ENCODE data around the gene GTF3C4. TPM values are rescaled to one million over a fixed set of nuclear protein-coding genes. Genes with fewer than 3 reads are reported as not detected.

GTF3C4 gene, protein sequence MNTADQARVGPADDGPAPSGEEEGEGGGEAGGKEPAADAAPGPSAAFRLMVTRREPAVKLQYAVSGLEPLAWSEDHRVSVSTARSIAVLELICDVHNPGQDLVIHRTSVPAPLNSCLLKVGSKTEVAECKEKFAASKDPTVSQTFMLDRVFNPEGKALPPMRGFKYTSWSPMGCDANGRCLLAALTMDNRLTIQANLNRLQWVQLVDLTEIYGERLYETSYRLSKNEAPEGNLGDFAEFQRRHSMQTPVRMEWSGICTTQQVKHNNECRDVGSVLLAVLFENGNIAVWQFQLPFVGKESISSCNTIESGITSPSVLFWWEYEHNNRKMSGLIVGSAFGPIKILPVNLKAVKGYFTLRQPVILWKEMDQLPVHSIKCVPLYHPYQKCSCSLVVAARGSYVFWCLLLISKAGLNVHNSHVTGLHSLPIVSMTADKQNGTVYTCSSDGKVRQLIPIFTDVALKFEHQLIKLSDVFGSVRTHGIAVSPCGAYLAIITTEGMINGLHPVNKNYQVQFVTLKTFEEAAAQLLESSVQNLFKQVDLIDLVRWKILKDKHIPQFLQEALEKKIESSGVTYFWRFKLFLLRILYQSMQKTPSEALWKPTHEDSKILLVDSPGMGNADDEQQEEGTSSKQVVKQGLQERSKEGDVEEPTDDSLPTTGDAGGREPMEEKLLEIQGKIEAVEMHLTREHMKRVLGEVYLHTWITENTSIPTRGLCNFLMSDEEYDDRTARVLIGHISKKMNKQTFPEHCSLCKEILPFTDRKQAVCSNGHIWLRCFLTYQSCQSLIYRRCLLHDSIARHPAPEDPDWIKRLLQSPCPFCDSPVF
- total RNA-seq, result 21.2 and 22.7 TPM in 2 replicates
- long read RNA-seq, full-length matches to known transcripts, result 3 of 27 reads
- long read RNA-seq, partial matches to known transcripts, result 15 of 27 reads
- long read RNA-seq, other reads (novel, unspliced or antisense), result 9 of 27 reads

DNA sequence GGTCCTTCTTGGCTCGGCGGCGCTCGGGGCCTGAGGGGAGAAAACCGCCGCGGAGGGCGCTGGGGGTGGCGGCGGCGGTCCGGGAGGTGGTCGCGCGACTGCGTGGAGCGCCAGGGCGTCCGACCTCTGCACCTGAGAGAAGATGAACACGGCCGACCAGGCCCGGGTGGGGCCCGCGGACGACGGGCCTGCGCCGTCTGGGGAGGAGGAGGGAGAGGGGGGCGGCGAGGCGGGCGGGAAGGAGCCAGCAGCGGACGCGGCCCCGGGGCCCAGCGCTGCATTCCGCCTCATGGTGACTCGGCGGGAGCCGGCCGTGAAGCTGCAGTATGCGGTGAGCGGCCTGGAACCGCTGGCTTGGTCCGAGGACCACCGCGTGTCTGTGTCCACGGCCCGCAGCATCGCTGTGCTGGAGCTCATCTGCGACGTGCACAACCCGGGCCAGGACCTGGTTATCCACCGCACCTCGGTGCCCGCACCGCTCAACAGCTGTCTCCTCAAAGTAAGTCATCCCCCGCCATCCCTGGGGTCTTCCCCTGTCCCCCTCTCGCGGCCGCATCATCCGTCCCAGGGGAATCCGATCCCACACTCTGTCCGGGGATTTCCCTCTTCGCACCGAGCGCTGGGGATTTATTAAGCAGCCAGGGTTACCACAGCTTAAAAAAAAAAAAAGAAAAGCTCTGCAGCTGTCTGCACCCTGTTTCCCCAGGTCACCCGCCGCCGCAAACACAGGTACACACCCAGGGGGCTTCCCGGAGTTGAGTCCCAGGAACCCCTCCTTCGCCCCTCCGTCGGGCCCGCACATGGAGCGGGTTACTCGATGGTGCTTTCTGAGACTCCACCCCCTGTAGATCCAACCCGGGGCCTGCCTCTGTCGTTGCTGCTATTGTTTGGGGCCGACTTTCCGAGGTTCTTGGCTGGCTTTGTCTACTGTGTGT, at the start of gene GTF3C4:
Gene GTF3C4 (plus strand): TSS at position 8 of the 935 bp plus-strand sequence. CDS start 135 bp downstream, at position 143.
- no peak for DNase-seq (ENCODE audit: extremely low spot score, unreplicated experiment)
- no peaks in the 10 kb centered on the region for H3K27me3 Mint-ChIP-seq (ENCODE audit: unreplicated experiment)
- TF ChIP-seq, protein P1, sequence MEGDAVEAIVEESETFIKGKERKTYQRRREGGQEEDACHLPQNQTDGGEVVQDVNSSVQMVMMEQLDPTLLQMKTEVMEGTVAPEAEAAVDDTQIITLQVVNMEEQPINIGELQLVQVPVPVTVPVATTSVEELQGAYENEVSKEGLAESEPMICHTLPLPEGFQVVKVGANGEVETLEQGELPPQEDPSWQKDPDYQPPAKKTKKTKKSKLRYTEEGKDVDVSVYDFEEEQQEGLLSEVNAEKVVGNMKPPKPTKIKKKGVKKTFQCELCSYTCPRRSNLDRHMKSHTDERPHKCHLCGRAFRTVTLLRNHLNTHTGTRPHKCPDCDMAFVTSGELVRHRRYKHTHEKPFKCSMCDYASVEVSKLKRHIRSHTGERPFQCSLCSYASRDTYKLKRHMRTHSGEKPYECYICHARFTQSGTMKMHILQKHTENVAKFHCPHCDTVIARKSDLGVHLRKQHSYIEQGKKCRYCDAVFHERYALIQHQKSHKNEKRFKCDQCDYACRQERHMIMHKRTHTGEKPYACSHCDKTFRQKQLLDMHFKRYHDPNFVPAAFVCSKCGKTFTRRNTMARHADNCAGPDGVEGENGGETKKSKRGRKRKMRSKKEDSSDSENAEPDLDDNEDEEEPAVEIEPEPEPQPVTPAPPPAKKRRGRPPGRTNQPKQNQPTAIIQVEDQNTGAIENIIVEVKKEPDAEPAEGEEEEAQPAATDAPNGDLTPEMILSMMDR (IDR thresholded peaks at IDR 0.05), result no peak
- H3K27ac Mint-ChIP-seq (ENCODE audit: unreplicated experiment), result peak within 1 kb of the TSS; percentile 96
- peaks cover 42% of the 10 kb centered on the region for H3K4me1 Mint-ChIP-seq (ENCODE audit: unreplicated experiment)
- peak within 1 kb of the TSS; percentile 94 for H3K4me3 Mint-ChIP-seq (ENCODE audit: unreplicated experiment)
- H3K36me3 Mint-ChIP-seq (ENCODE audit: unreplicated experiment), result no peaks in the 10 kb centered on the region
- no peaks in the 10 kb centered on the region for H3K9me3 Mint-ChIP-seq (ENCODE audit: unreplicated experiment)

DNA sequence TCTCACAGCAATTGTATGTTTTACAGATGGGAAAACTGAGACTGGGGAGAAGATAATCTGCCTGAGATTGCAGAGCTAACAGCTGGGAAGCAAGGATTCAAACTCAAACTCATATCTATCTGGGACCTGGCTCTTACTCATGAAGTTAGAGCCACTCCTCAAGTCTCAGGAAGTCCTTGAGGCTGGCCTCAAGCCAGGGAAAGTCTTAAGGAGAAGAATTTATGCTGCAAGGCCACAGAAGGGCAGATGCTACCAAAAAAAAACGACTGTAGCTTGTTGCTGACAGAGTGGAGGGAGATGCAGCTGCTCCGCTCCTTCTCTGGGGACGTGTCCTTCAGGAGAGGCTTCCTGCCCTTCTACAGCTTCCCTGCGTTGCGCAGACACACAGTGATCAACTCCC, 48.1 kb upstream of the GTF3C4 start:
- Mint-ChIP-seq H3K27ac (ENCODE audit: unreplicated experiment) (no peak overlapping the region), H3K4me1 (ENCODE audit: unreplicated experiment) (no peaks in the 10 kb centered on the region), H3K9me3 (ENCODE audit: unreplicated experiment) (no peaks in the 10 kb centered on the region), H3K36me3 (ENCODE audit: unreplicated experiment) (peaks cover 39% of the 10 kb centered on the region), H3K27me3 (ENCODE audit: unreplicated experiment) (no peaks in the 10 kb centered on the region), H3K4me3 (ENCODE audit: unreplicated experiment) (no peak overlapping the region)
- TF ChIP-seq, protein P1 (IDR thresholded peaks at IDR 0.05), result no peak
- no peak for DNase-seq (ENCODE audit: extremely low spot score, unreplicated experiment)

DNA sequence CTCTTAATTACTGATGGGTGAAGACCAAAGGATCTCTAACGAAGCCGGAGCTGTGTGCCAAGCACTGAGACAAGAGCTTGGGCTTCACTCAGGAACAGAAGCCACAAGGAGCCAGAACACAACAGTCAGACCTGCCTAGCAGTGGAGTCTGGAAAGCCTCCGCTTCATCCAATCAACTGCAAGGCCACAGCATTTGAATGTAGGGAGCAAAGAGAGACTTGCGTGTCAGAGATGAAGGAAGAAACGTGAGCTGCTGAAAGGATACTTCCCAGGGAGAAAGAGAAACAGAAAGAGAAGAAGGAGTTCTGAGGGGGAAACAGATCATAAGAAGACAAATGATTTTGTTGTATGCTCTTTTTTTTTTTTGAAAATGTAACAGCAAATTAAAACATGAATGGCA, 44.0 kb upstream of the GTF3C4 start:
- no peak for DNase-seq (ENCODE audit: extremely low spot score, unreplicated experiment)
- Mint-ChIP-seq H3K27ac (ENCODE audit: unreplicated experiment) (no peak overlapping the region), H3K9me3 (ENCODE audit: unreplicated experiment) (no peaks in the 10 kb centered on the region), H3K4me3 (ENCODE audit: unreplicated experiment) (no peak overlapping the region), H3K36me3 (ENCODE audit: unreplicated experiment) (peaks cover 43% of the 10 kb centered on the region), H3K27me3 (ENCODE audit: unreplicated experiment) (no peaks in the 10 kb centered on the region), H3K4me1 (ENCODE audit: unreplicated experiment) (peaks cover 2% of the 10 kb centered on the region)
- TF ChIP-seq, protein P1 (IDR thresholded peaks at IDR 0.05), result no peak

DNA sequence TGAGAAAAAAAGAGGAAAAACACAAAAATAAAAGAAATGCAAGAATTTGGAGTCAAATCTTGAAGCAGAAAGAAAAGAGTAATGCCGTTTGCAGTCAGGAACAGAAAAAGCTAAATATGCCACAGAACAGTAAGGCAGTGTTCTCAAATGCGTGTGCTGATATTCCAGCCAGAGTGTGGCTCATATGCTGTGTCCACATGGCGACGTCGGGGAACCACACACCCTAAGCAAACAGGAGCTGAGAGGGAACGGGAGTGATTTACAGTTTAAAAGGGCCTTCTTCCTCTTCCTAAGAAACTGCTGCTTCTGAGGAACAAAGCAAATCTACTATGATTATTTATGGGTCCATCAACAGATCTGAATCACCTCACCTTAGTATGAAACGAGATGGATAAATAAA, 43.2 kb upstream of the GTF3C4 start:
- peaks cover 8% of the 10 kb centered on the region for H3K4me1 Mint-ChIP-seq (ENCODE audit: unreplicated experiment)
- H3K27me3 Mint-ChIP-seq (ENCODE audit: unreplicated experiment), result no peaks in the 10 kb centered on the region
- TF ChIP-seq, protein P1 (IDR thresholded peaks at IDR 0.05), result no peak
- no peak for DNase-seq (ENCODE audit: extremely low spot score, unreplicated experiment)
- H3K9me3 Mint-ChIP-seq (ENCODE audit: unreplicated experiment), result no peaks in the 10 kb centered on the region
- H3K27ac Mint-ChIP-seq (ENCODE audit: unreplicated experiment), result no peak overlapping the region
- H3K4me3 Mint-ChIP-seq (ENCODE audit: unreplicated experiment), result no peak overlapping the region
- H3K36me3 Mint-ChIP-seq (ENCODE audit: unreplicated experiment), result peaks cover 48% of the 10 kb centered on the region
